ENCODE measurements around the gene TUBA8. TPM values are rescaled to one million over a fixed set of nuclear protein-coding genes. Genes with fewer than 3 reads are reported as not detected.

TUBA8 gene
- total RNA-seq (2021; ENCODE audit: unreplicated experiment) (1.3 TPM), Bru-seq, nascent RNA (percentile 39 among the genes with signal in this experiment), BruChase-seq, experiment 1, labeled RNA remaining after a 2-hour chase (percentile 40 among the genes with signal in this experiment), BruChase-seq, experiment 2, labeled RNA remaining after a 6-hour chase (percentile 41 among the genes with signal in this experiment)
- polyA plus RNA-seq (2012; ENCODE audit: insufficient read length) = 2.4 TPM
- long read RNA-seq, partial matches to known transcripts = 1 of 3 reads
- long read RNA-seq, other reads (novel, unspliced or antisense) = 0 of 3 reads

DNA sequence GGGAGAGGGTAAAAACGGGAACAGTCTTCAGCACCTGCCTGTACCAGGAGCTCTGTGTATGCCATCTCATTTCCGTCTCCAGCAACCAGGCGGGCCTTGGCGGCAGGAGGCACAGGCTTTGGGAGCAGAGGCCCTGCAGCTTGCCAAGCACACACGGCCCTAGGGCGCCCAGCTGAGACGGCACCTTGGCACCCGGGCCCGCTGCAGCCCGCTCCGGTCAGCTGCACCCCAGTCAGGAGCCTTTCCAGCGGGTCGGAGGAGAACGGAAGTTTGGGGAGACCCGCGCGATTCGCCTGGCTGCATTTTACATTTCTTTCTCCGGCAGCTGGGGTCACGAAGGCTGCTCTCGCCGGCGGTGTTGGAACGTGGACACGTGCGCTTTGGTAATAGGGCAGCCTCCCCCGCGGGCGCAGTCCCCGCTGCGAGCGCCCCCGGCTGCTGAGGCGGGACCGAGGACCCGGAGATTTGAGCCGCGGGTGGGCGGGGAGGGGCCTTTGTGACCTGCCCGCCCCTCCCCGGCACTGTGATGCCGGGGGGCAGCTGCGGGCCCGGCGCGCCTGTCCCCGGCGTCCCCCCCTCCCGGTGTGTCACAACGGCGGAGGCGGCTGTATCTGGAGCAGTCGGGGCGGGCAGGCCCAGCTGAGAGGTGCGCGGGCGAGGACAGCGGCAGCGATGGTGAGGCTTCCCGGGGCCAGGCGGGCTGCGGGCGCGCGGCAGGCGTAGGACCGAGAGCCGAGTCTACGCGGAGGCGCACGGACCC is at the start of gene TUBA8:
Gene TUBA8 (plus strand): TSS at position 616 of the 760 bp plus-strand sequence. CDS start 57 bp downstream, at position 673.
- H3K36me3 ChIP-seq (ENCODE audit: control insufficient read depth, insufficient read depth, low read length) = no peaks in the 10 kb centered on the region
- POLR2A ChIA-PET = no interaction called here
- CTCF ChIA-PET = no interaction called here
- H3K4me3 ChIP-seq (ENCODE audit: low read depth in 2 of 2, low read length in 2 of 2) = peak within 1 kb of the TSS; percentile 40 to 49
- no peak for DNase-seq (ENCODE audit: low read depth, low spot score)
- intact Hi-C loops (cut with micrococcal nuclease; ENCODE audit: unreplicated experiment) (no loop called here), in situ Hi-C loops (cut with HindIII; ENCODE audit: low pct_unique_long_range_greater_than_20kb, low sequenced_read_pairs) (no loop called here)
- TF ChIP-seq SIN3A (IDR thresholded peaks at IDR 0.05; ENCODE audit: borderline replicate concordance, insufficient read depth, low read depth, low read length) = no peak
- TF ChIP-seq, protein P1, sequence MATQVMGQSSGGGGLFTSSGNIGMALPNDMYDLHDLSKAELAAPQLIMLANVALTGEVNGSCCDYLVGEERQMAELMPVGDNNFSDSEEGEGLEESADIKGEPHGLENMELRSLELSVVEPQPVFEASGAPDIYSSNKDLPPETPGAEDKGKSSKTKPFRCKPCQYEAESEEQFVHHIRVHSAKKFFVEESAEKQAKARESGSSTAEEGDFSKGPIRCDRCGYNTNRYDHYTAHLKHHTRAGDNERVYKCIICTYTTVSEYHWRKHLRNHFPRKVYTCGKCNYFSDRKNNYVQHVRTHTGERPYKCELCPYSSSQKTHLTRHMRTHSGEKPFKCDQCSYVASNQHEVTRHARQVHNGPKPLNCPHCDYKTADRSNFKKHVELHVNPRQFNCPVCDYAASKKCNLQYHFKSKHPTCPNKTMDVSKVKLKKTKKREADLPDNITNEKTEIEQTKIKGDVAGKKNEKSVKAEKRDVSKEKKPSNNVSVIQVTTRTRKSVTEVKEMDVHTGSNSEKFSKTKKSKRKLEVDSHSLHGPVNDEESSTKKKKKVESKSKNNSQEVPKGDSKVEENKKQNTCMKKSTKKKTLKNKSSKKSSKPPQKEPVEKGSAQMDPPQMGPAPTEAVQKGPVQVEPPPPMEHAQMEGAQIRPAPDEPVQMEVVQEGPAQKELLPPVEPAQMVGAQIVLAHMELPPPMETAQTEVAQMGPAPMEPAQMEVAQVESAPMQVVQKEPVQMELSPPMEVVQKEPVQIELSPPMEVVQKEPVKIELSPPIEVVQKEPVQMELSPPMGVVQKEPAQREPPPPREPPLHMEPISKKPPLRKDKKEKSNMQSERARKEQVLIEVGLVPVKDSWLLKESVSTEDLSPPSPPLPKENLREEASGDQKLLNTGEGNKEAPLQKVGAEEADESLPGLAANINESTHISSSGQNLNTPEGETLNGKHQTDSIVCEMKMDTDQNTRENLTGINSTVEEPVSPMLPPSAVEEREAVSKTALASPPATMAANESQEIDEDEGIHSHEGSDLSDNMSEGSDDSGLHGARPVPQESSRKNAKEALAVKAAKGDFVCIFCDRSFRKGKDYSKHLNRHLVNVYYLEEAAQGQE (IDR thresholded peaks at IDR 0.05; ENCODE audit: insufficient read depth in 1 of 2, low read depth in 2 of 2, low read length in 1 of 2) = no peak
- TF ChIP-seq TCF7L2 (IDR thresholded peaks at IDR 0.05; ENCODE audit: low read depth, low read length) = no peak
- TF ChIP-seq, protein P2, sequence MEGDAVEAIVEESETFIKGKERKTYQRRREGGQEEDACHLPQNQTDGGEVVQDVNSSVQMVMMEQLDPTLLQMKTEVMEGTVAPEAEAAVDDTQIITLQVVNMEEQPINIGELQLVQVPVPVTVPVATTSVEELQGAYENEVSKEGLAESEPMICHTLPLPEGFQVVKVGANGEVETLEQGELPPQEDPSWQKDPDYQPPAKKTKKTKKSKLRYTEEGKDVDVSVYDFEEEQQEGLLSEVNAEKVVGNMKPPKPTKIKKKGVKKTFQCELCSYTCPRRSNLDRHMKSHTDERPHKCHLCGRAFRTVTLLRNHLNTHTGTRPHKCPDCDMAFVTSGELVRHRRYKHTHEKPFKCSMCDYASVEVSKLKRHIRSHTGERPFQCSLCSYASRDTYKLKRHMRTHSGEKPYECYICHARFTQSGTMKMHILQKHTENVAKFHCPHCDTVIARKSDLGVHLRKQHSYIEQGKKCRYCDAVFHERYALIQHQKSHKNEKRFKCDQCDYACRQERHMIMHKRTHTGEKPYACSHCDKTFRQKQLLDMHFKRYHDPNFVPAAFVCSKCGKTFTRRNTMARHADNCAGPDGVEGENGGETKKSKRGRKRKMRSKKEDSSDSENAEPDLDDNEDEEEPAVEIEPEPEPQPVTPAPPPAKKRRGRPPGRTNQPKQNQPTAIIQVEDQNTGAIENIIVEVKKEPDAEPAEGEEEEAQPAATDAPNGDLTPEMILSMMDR (IDR thresholded peaks at IDR 0.05) = no peak
- TF ChIP-seq POLR2AphosphoS5 (IDR thresholded peaks at IDR 0.05; ENCODE audit: low read depth, low read length) = no peak
- no peaks in the 10 kb centered on the region for H3K9me3 ChIP-seq (ENCODE audit: control insufficient read depth, insufficient read depth, low read depth, low read length)
- ATAC-seq = peak; percentile 89
- no peaks in the 10 kb centered on the region for H3K27me3 ChIP-seq (ENCODE audit: control insufficient read depth, insufficient read depth, low read length)
- no peak within 1 kb of the TSS for H3K27ac ChIP-seq (ENCODE audit: low read length)
- H3K4me1 ChIP-seq (ENCODE audit: control insufficient read depth, insufficient read depth, low read length) = peaks cover 5% of the 10 kb centered on the region
- no TSS peak for BruUV-seq (replicated peaks)

DNA sequence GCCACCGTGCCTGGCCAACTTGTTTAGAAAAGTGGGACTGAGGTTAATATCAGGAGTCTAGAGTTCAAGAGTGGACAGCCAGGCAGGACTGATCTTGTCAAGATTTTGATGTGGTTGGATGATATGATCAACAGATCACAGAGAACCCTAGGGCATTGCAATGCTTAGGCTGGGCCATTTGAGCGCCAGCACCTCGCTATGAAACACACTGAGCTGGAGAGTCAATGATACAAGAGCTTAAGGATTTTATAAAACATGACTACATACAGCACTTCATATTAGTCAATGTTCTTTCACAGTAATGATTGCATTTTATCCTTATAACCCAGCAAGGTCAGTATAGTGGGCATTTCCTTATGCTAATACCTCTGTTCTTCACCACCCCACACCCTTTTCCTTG is 48.2 kb upstream of the TUBA8 start:
- ATAC-seq (no peak), DNase-seq (ENCODE audit: low read depth, low spot score) (no peak)
- no peak overlapping the region for H3K27ac ChIP-seq (ENCODE audit: low read length)
- ChIA-PET CTCF (no interaction called here), POLR2A (no interaction called here)
- no TSS peak for BruUV-seq (replicated peaks)
- in situ Hi-C loops (cut with HindIII; ENCODE audit: low pct_unique_long_range_greater_than_20kb, low sequenced_read_pairs) = no loop called here
- no peaks in the 10 kb centered on the region for H3K36me3 ChIP-seq (ENCODE audit: control insufficient read depth, insufficient read depth, low read length)
- no peaks in the 10 kb centered on the region for H3K4me1 ChIP-seq (ENCODE audit: control insufficient read depth, insufficient read depth, low read length)
- H3K9me3 ChIP-seq (ENCODE audit: control insufficient read depth, insufficient read depth, low read depth, low read length) = no peaks in the 10 kb centered on the region
- intact Hi-C loops (cut with micrococcal nuclease; ENCODE audit: unreplicated experiment) = no loop called here
- TF ChIP-seq, protein P2 (IDR thresholded peaks at IDR 0.05) = no peak
- TF ChIP-seq SIN3A (IDR thresholded peaks at IDR 0.05; ENCODE audit: borderline replicate concordance, insufficient read depth, low read depth, low read length) (no peak), TCF7L2 (IDR thresholded peaks at IDR 0.05; ENCODE audit: low read depth, low read length) (no peak), POLR2AphosphoS5 (IDR thresholded peaks at IDR 0.05; ENCODE audit: low read depth, low read length) (no peak)
- TF ChIP-seq, protein P1 (IDR thresholded peaks at IDR 0.05; ENCODE audit: insufficient read depth in 1 of 2, low read depth in 2 of 2, low read length in 1 of 2) = no peak
- H3K27me3 ChIP-seq (ENCODE audit: control insufficient read depth, insufficient read depth, low read length) = no peaks in the 10 kb centered on the region
- no peak overlapping the region for H3K4me3 ChIP-seq (ENCODE audit: low read depth in 2 of 2, low read length in 2 of 2)
